ENCODE data around the gene PADI1.

The PADI1 gene

GRCh38 chr1:17214876-17215544, 10.1 kb downstream of the PADI1 start:
- no peak for DNase-seq (ENCODE audit: low read depth in 3 of 3)

- no peak for DNase-seq (ENCODE audit: low read depth in 3 of 3)
Observed at GRCh38 chr1:17215545-17215890, 10.6 kb downstream of the PADI1 start.

DNA sequence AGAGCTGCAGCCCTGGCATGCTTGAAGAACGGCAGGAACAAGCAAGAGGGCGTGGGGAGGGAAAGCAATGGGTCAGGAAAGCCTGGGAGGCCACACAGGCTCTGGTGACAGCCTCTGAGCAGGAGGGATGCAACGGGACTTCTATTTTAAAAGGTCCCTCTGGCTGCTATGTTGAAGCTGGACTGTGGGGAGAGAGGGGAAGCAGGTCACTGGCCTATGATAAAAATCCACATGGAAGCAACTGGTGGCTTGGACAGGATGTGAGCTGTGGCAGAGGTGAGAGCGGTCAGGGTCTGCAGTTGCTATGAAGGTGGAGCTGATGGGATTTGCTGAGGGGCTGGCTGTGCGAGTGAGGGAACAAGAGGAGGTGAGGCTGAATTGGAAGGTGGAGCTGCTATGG, 11.2 kb downstream of the PADI1 start:
- DNase-seq (ENCODE audit: low read depth in 3 of 3) = no peak

DNA sequence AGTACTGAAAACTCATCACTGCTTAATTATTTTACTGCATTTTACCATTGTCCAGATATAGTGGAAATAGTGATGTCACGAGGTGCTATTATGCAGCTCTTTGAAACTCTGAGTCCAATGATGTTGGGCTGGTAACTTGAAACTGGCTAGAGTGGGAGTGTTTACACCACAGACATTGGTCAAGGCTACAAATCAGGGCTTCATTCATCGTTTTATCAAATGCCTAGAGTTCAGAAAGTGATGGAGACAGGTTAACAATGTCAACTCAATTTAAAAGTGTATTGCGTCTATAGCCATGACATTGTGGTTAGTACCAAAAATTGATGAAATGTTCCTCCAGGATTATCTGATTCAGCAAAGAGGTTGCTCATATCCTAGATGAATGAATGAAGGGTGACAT, 12.7 kb downstream of the PADI1 start:
- no peak for DNase-seq (ENCODE audit: low read depth in 3 of 3)

- DNase-seq (ENCODE audit: low read depth in 3 of 3) = no peak
Observed at GRCh38 chr1:17218939-17219338, 14.0 kb downstream of the PADI1 start.

DNA sequence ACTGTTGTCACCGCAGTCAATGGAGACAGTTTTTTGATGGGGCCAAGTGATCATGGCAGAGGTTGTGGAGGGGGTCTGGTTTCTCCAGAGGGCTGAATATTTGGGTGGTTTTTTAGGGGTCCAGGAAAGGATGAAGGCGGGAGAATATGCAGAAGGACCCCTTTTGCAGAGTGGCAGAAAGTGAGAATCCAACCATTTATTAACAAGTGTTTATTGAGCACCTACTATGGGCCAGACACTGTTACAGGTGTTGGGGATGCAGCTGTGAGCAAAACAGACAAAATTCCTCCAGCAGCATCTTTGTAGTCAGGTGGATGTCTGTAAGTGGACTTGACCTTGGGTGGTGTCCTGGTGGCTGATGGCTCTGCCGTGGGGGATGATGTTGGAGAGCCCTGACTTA, 15.4 kb downstream of the PADI1 start:
- no peak for DNase-seq (ENCODE audit: low read depth in 3 of 3)

GRCh38 chr1:17222557-17222956, 17.6 kb downstream of the PADI1 start:
- DNase-seq (ENCODE audit: low read depth in 3 of 3) = no peak

- no peak for DNase-seq (ENCODE audit: low read depth in 3 of 3)
Observed at GRCh38 chr1:17224434-17224833, 19.5 kb downstream of the PADI1 start.

GRCh38 chr1:17225140-17225539, 20.2 kb downstream of the PADI1 start:
- DNase-seq (ENCODE audit: low read depth in 3 of 3) = no peak

GRCh38 chr1:17227358-17227915, 22.5 kb downstream of the PADI1 start:
- no peak for DNase-seq (ENCODE audit: low read depth in 3 of 3)

DNA sequence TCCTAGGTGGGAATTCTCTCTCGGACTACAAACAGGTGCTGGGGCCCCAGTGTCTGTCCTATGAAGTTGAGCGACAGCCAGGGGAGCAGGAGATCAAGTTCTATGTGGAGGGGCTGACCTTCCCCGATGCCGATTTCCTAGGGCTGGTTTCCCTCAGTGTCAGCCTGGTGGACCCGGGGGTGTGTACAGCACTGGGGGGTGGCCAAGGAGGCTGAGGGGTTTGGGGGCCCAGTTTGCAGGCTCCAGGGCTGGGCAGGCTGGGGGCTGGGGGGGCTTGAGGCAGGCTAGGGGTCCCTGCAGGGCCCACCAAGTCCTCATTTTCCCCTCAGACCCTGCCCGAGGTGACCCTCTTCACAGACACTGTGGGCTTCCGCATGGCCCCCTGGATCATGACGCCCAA, 23.7 kb downstream of the PADI1 start:
- no peak for DNase-seq (ENCODE audit: low read depth in 3 of 3)

GRCh38 chr1:17229379-17229778, 24.5 kb downstream of the PADI1 start:
- no peak for DNase-seq (ENCODE audit: low read depth in 3 of 3)

DNA sequence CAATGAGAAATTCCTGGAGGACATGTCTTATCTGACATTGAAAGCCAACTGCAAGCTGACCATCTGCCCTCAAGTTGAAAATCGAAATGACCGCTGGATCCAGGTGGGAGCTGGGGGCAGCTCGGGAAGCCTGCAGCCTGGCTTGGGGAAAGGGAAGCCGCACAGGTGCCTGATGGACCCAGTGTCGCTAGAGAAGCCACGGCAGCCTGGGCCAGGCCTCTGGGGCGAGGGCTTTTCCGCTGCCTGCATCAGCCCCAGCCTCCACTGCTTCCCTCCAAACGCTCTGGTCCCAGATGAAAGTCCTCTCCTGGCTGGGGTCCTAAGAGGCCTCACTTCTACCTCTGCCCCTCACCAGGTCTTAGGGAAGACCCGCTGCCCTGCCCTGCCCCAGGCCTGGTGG, 25.2 kb downstream of the PADI1 start:
- DNase-seq (ENCODE audit: low read depth in 3 of 3) = no peak

DNA sequence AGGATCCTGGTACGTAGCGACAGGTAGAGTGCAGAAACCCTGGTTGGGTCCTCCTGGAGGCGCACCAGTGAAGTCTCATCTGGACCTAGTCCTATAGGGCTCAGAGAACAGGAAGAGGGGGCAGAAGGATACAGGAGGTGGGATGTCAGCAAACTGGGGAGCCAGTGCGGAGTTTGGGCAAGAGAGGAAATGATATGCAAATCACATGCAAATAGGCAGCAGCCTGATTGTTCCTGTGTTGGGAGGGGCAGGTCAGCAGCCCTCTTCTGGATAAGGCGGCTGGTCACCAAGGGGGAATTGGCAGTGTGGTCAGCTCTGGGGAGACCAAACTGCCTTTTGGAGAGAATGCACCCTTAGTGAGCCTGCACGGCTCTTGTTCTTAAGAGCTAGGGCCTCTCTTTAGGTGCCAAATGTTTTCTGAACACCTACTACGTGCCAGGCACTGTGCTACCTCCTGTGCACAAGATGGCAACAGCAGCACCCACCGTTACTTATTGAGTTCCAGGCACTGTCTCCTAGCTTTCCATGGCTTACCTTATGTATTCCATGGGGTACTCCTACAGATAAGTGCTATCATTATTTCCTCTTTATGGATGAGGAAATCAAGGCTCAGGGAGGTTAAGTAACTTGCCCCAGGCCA, 25.9 kb downstream of the PADI1 start:
- no peak for DNase-seq (ENCODE audit: low read depth in 3 of 3)

DNA sequence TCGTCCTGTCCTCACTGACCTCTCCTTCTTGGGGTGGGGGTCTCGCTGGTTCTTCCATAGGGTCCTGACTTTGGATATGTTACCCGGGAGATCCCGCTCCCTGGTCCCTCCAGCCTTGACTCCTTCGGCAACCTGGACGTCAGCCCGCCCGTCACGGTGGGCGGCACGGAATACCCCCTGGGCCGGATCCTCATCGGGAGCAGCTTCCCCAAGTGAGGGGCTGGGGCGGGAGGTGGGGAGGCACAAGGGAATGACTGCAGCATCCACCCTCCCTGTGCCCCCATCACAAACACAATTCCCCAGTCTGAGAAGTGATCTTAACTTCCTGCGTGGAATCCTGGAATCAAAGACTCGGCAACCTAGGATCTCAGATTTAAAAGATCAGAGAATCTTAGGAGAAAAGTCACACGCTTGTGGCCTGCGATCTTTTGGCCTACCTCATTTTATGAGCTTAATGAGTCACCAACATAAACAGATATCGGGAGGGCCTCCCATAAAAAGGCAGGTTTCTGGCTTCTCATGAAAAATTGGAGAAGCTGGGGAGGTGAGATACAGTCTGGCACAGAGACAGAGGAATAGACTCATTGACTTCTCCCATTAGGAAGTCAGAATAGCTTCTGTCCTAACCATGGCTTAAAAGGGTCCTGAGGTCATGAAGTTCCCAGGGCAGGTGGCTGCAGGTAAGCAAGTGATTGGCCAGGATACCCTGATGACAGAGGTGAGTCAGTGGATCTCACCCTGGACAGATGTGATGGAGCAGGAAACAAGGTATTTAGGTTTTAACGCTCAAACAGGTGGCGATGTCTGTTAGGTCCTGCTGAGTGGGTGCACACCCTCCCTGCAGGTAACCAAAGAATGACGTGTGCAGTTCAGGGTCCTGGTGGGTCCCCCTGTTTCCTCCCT, 28.1 kb downstream of the PADI1 start:
- DNase-seq (ENCODE audit: low read depth in 3 of 3) = no peak

DNA sequence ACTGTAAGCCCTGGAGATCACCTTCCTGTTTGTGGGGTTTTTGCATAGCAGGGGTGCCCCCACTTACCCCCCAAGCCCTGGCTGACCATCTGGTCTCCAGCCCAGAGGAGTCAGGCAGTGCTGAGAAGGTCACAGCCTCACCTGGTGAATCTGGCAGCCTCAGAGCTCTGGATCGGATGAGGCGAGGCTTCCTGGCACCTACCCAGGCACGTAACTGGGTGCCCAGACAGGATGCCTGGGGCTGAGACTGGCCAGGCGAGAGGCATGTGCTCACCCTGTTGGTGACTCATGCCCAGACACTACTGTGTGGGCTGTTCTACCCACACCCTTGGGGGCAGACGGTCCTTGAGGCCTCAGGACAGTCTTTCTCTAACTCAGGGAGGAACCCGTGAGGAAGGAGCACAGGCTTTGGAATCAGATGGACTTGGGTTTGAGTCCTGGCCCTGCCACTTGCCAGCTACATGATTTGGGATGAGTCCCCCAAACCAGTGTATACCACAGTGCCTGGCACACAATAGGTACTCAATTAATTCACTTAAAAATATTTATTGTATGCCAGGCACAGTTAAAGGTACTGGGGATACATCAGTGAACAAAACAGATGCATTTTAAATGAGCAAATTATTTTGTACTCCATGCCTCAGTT, 28.9 kb downstream of the PADI1 start:
- no peak for DNase-seq (ENCODE audit: low read depth in 3 of 3)

GRCh38 chr1:17234405-17234804, 29.5 kb downstream of the PADI1 start:
- no peak for DNase-seq (ENCODE audit: low read depth in 3 of 3)

GRCh38 chr1:17235135-17235885, 30.4 kb downstream of the PADI1 start:
- no peak for DNase-seq (ENCODE audit: low read depth in 3 of 3)

GRCh38 chr1:17236779-17237560, 32.0 kb downstream of the PADI1 start:
- peak; percentile 63 to 86 (median 86) for DNase-seq (ENCODE audit: low read depth in 3 of 3)

- DNase-seq (ENCODE audit: low read depth in 3 of 3) = no peak
Observed at GRCh38 chr1:17237561-17237903, 32.6 kb downstream of the PADI1 start.

- no peak for DNase-seq (ENCODE audit: low read depth in 3 of 3)
Observed at GRCh38 chr1:17239420-17239819, 34.5 kb downstream of the PADI1 start.

Data from stimulated activated CD4-positive, alpha-beta T cell treated with anti-CD3 and anti-CD28 coated beads, TNF-alpha, amount 100 ng/mL, for 4 hours (primary cell).